ENCODE results near the gene VAV2.

Gene VAV2

GRCh38 chr9:133715866-133716563 is 276.1 kb downstream of the VAV2 start:
- no peak for DNase-seq (ENCODE audit: extremely low read depth, low read depth)
- peak; percentile 55 for TF ChIP-seq CTCF (IDR thresholded peaks at IDR 0.05; ENCODE audit: low read depth, low read length, missing control alignments)
- H3K4me3 ChIP-seq (replicated peaks; ENCODE audit: low read depth, low read length) = no peak overlapping the region

- no peak for TF ChIP-seq CTCF (IDR thresholded peaks at IDR 0.05; ENCODE audit: low read depth, low read length, missing control alignments)
- DNase-seq (ENCODE audit: extremely low read depth, low read depth) = no peak
- H3K4me3 ChIP-seq (replicated peaks; ENCODE audit: low read depth, low read length) = no peak overlapping the region
Measured at GRCh38 chr9:133715295-133715865, 276.7 kb downstream of the VAV2 start.

- no peak overlapping the region for H3K4me3 ChIP-seq (replicated peaks; ENCODE audit: low read depth, low read length)
- no peak for TF ChIP-seq CTCF (IDR thresholded peaks at IDR 0.05; ENCODE audit: low read depth, low read length, missing control alignments)
- no peak for DNase-seq (ENCODE audit: extremely low read depth, low read depth)
Measured at GRCh38 chr9:133714606-133715294, 277.4 kb downstream of the VAV2 start.

GRCh38 chr9:133713960-133714495 is 278.1 kb downstream of the VAV2 start:
- DNase-seq (ENCODE audit: extremely low read depth, low read depth) = no peak
- H3K4me3 ChIP-seq (replicated peaks; ENCODE audit: low read depth, low read length) = no peak overlapping the region
- TF ChIP-seq CTCF (IDR thresholded peaks at IDR 0.05; ENCODE audit: low read depth, low read length, missing control alignments) = no peak

GRCh38 chr9:133713150-133713959 is 278.8 kb downstream of the VAV2 start:
- no peak for DNase-seq (ENCODE audit: extremely low read depth, low read depth)
- no peak overlapping the region for H3K4me3 ChIP-seq (replicated peaks; ENCODE audit: low read depth, low read length)
- TF ChIP-seq CTCF (IDR thresholded peaks at IDR 0.05; ENCODE audit: low read depth, low read length, missing control alignments) = no peak
